DMS79 treated with DMSO at 0.1 percent for 48 hours (cell line): ENCODE results near the gene SPHKAP.
"Not testable (repeated sequence)": the region's sequence is repeated elsewhere in the genome, so short reads cannot be mapped to it uniquely, and the experiment has no call there.

ENCODE experiments used
- DNase-seq: peaks from one replicate; lab custom pipeline; 2025; lab: John Stamatoyannopoulos, UW

Gene SPHKAP

GRCh38 chr2:228103379-228103778 lies 78.1 kb downstream of the SPHKAP start:
- no peak for DNase-seq

- no peak for DNase-seq
Observed at GRCh38 chr2:228102949-228103348, 78.5 kb downstream of the SPHKAP start.

- DNase-seq, result no peak
Observed at GRCh38 chr2:228094377-228094921, 87.0 kb downstream of the SPHKAP start.

GRCh38 chr2:228092056-228092455 lies 89.4 kb downstream of the SPHKAP start:
- DNase-seq, result no peak

- no peak for DNase-seq
Observed at GRCh38 chr2:228086561-228086960, 94.9 kb downstream of the SPHKAP start.

- DNase-seq, result no peak
Observed at GRCh38 chr2:228084717-228085116, 96.8 kb downstream of the SPHKAP start.

- no peak for DNase-seq
Observed at GRCh38 chr2:228083131-228083530, 98.4 kb downstream of the SPHKAP start.

GRCh38 chr2:228082571-228082970 lies 98.9 kb downstream of the SPHKAP start:
- DNase-seq, result no peak

GRCh38 chr2:228079194-228079593 lies 102.3 kb downstream of the SPHKAP start:
- DNase-seq, result no peak

- not testable (repeated sequence) for DNase-seq
Observed at GRCh38 chr2:228076695-228077094, 104.8 kb downstream of the SPHKAP start.

- no peak for DNase-seq
Observed at GRCh38 chr2:228072669-228073068, 108.8 kb downstream of the SPHKAP start.

GRCh38 chr2:228067309-228067708 lies 114.2 kb downstream of the SPHKAP start:
- no peak for DNase-seq

- no peak for DNase-seq
Observed at GRCh38 chr2:228066126-228066798, 115.2 kb downstream of the SPHKAP start.

GRCh38 chr2:228065686-228066085 lies 115.8 kb downstream of the SPHKAP start:
- no peak for DNase-seq

GRCh38 chr2:228064796-228065315 lies 116.6 kb downstream of the SPHKAP start:
- DNase-seq, result no peak

- no peak for DNase-seq
Observed at GRCh38 chr2:228064024-228064423, 117.5 kb downstream of the SPHKAP start.

GRCh38 chr2:228063558-228063957 lies 117.9 kb downstream of the SPHKAP start:
- no peak for DNase-seq

GRCh38 chr2:228059735-228060134 lies 121.8 kb downstream of the SPHKAP start:
- DNase-seq, result no peak

GRCh38 chr2:228056293-228057097 lies 125.0 kb downstream of the SPHKAP start:
- peak; percentile 30 for DNase-seq

- no peak for DNase-seq
Observed at GRCh38 chr2:228048838-228049490, 132.5 kb downstream of the SPHKAP start.

GRCh38 chr2:228040995-228041394 lies 140.5 kb downstream of the SPHKAP start:
- no peak for DNase-seq

- DNase-seq, result no peak
Observed at GRCh38 chr2:228039752-228040534, 141.5 kb downstream of the SPHKAP start.
